D341Med (cell line): ENCODE data around the gene NRSN1.
A peak's percentile ranks its signal among the peaks of the same experiment; 100 is the strongest.

Experiments
- DNase-seq: peaks from one replicate; pipeline ENCODE4 v3.0.0; 2012; ENCODE audit warnings: low spot score

Gene NRSN1, protein sequence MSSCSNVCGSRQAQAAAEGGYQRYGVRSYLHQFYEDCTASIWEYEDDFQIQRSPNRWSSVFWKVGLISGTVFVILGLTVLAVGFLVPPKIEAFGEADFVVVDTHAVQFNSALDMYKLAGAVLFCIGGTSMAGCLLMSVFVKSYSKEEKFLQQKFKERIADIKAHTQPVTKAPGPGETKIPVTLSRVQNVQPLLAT

DNA sequence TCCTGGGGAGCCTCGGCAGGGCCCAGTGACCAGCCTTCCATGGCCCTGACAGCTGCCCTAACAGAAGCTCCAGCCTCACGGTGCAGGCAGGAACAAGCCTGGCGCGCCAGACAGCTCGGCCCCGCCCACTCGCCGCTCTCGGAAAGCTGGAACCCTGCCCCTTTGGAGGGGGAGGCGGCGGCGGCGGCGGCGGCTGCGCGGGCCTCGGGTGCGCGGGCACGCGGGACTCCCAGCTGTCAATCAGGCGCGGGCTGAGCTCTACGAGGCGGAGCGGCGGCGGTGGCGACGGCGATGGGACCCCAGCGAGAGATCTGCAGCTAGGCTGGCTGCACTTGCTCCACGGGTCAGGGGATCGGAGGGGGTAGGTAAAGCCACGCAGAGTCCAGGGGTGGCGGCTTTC lies at the start of gene NRSN1:
Gene NRSN1 (plus strand): TSS at position 236 of the 400 bp plus-strand sequence. CDS start 8,113 bp downstream, outside the sequence.
- peak; percentile 92 for DNase-seq

DNA sequence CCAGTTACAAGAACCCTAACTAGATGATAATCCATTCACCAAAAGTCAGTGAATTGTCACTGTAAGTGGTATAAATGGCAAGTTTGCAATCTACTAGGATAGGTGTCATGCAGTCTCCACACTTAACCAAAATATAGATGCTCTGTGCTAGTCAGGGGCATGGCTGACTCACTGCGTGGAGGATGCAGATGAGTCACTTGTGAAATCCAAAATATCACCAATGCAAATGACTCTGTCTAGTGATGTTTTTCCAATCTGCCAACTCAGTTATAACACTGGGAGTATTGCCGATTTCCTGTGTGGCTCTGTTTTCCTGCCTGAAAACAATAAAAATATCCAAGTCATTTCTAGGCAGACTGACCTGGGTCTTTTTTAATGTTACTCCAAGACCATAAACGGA lies 47.8 kb upstream of the NRSN1 start:
- DNase-seq: no peak

- no peak for DNase-seq
These were observed 46.9 kb upstream of the NRSN1 start for GRCh38 chr6:24079076-24079475.

DNA sequence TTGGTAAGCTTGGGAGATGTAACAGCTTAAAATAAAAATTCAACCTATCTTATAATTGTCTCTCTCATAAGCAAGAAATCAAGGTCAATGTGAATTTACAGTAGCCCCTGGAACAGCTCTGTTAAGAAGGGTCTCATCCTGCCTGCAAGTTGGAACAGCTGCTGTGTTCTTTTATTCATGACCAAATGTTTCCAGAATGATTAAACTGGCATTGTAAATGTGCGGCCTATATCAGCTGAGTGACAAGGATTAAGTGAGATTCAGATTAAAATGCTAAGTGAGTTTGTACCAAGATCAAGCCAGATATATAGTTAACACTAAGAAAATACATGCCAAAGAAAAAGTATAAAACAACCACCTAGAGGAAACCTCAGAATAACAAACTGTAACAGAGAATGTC lies 45.3 kb upstream of the NRSN1 start:
- DNase-seq: no peak

- DNase-seq: peak; percentile 39
These were observed 36.3 kb upstream of the NRSN1 start for GRCh38 chr6:24089736-24090135.

- DNase-seq: no peak
These were observed 33.6 kb upstream of the NRSN1 start for GRCh38 chr6:24092407-24092806.

DNA sequence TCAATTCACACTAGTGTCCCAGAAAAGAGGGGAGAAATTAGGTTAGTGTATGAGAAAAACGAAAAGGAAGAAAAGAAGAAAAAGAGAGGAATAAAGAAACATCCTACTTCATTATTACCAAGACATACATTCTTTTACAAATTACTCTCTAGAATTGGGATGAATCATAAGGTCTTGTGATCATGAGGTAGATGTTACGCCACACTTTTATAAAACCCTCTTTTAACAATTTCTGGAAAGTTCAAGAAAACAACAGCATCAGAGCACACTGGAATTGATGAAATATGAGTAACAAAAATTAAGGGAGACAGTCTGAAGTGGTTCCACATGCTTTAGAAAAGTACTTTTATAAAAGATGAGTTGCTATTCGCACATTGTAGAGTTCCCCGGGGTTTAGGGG lies 32.6 kb upstream of the NRSN1 start:
- no peak for DNase-seq

DNA sequence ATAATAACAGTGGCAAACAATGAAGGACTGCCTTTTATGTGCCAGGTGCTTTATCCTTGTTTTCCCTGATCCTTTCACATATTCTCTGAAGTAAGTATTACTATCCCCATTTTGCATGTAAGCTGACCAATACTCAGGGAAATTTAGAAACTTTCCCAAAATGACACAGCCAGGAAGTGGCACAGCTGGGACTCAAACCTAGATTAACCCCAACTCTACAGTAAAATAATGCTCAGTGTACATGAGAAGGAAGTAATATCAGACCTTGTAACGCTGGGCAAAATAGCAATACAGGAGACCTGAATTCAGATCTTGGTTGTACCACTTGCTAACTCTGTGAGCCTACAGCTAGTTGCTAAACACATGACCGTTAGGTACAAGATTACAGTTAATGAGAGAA lies 26.8 kb upstream of the NRSN1 start:
- DNase-seq: no peak

DNA sequence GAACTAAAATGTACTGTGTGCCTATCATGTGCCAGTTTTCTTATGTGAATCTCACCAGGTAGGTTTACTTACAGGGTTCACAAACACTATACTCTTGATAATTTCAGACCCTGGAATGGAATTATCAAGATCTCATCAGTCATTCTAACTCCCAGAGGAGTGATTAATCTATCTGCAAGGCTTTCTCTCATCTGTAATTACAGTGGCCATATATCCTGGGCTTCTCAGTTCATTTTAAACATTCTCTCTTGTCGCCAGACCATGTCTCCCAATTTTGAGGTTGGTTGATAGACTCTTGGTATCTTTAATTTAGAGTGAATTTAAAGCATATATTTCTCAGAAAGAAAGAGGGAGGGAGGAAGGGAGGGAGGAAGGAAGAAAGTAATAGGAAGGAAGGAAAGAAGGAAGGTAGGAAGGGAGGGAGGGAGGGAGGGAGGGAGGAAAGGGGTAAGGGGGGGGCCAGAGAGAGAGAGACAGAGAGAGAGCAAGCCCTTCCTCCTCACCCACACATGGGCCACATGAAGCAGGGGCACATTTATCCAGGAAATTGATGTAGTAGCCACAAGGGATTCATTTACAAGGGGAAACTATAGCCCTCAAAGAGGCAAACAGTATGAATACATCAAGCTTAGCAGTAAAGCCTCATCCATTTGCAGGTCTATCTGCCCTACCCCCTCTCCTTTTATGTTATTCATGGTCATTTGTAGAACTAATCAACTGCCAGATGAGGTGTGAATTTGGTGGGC lies 25.8 kb upstream of the NRSN1 start:
- DNase-seq: no peak

- no peak for DNase-seq
These were observed 25.3 kb upstream of the NRSN1 start for GRCh38 chr6:24100770-24101155.

GRCh38 chr6:24105191-24105590 lies 20.8 kb upstream of the NRSN1 start:
- no peak for DNase-seq

DNA sequence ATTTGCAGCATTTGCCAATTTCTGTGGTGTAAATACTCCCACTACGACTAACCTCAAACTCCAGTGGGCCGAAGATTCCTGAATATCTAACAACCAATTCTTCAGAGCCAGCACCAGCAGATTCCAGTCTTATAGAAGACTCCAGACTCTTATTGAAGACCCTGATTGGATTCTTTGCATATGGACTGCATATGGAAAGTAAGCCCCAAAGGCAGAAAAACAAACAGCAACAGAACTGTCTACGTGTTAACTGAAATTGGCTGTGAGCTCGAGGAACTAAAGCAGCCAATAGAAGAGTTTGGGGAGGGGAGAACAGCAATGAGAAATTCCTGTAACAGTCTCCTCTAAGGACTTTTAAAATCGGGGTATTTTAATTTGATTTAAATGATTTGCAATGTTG lies 19.7 kb upstream of the NRSN1 start:
- no peak for DNase-seq

- no peak for DNase-seq
These were observed 18.7 kb upstream of the NRSN1 start for GRCh38 chr6:24107294-24107693.

- no peak for DNase-seq
These were observed 18.0 kb upstream of the NRSN1 start for GRCh38 chr6:24108056-24108455.

- DNase-seq: no peak
These were observed 15.6 kb upstream of the NRSN1 start for GRCh38 chr6:24110417-24110816.

- no peak for DNase-seq
These were observed 12.1 kb upstream of the NRSN1 start for GRCh38 chr6:24113891-24114290.

DNA sequence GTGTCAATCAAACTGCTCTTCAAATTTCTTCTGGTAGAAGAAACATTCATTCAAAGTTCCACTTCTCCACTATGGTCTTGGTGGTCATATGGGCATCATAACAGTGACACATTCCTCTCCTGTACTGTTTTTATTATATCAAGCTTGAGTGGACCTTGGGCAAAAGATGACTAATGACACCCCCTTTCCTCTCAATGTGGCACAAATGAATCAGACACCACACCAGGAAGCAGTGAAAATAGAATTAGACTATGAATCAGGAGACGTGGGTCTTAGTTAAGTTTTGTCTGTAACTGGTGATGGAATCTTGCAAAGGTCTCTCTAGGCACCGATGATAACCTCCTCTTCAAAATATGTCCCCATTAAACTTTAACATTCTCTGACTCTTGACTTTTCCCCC lies 9.0 kb upstream of the NRSN1 start:
- no peak for DNase-seq

DNA sequence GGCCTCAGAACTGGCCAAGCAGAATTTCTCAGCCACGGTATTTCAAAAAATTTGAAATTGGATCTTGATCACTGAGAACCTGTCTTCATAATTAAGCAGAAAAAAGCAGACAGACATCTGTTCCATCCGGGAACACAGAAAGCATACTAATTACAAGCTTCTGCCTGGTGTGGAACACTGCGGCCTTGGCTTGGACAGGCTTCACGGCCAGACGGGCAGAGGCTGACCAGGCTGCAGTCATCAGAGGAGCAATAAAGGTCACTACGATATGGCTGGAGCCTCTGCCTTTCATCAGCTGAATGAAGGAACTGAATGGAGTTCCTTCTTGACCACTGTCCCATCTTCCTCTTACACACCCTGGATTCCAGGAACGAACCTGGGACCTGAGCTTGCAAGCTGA lies 3.9 kb upstream of the NRSN1 start:
- no peak for DNase-seq

GRCh38 chr6:24126586-24127192 lies 674 bp downstream of the NRSN1 start:
- peak; percentile 26 for DNase-seq

- no peak for DNase-seq
These were observed 1.3 kb downstream of the NRSN1 start for GRCh38 chr6:24127316-24127715.

DNA sequence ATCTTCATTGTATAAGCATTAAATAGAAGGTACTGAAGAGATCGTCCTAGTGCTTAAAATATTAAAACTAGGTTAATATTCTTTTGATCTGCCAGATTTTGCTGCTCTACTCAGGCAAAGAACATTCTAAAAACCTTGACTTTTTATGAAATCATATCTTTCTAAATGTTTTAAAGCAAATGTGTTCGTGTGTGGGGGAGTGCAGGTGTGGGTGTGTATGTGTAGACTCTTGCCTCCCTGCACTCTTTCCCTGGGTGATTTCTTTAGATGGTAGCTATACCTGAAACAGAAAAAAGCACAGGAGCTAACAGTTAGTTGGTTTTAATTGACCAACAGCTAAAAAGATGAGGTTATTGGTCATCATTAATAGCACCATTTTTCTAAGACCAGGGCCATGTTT lies 5.7 kb downstream of the NRSN1 start:
- no peak for DNase-seq

- no peak for DNase-seq
These were observed 13.1 kb downstream of the NRSN1 start for GRCh38 chr6:24139080-24139479.

- DNase-seq: no peak
These were observed 13.6 kb downstream of the NRSN1 start for GRCh38 chr6:24139639-24140038.

- no peak for DNase-seq
These were observed 14.6 kb downstream of the NRSN1 start for GRCh38 chr6:24140591-24140990.
